SK-N-SH treated with all-trans-retinoic acid at 6 μM for 48 hours (cell line): ENCODE measurements around the gene PRKCZ.

Source experiments
- CSDC2 ChIP-seq: fragments of 250-450 bp; sonication (Bioruptor Pico); IDR thresholded peaks from 2 replicates; pipeline ENCODE4 v1.5.0; 2020; ENCODE audit warnings: mild to moderate bottlenecking, moderate library complexity
- GLIS3 ChIP-seq: fragments of 250-450 bp; sonication (Bioruptor Pico); IDR thresholded peaks from 2 replicates; pipeline ENCODE4 v1.5.0; 2020; ENCODE audit warnings: mild to moderate bottlenecking, moderate library complexity
- RARB ChIP-seq: fragments of 250-450 bp; sonication (Bioruptor Pico); IDR thresholded peaks from 2 replicates; pipeline ENCODE4 v1.8.0; 2021; ENCODE audit warnings: mild to moderate bottlenecking, moderate library complexity
- TOX ChIP-seq: fragments of 250-450 bp; sonication (Bioruptor Pico); IDR thresholded peaks from 2 replicates; pipeline ENCODE4 v1.8.0; 2021; ENCODE audit warnings: mild to moderate bottlenecking, moderate library complexity, borderline replicate concordance
- ZFP3 ChIP-seq: fragments of 250-450 bp; sonication (Bioruptor Pico); IDR thresholded peaks from 2 replicates; pipeline ENCODE4 v1.5.0; 2020; ENCODE audit warnings: mild to moderate bottlenecking, moderate library complexity
- ZNF8 ChIP-seq: fragments of 450-650 bp; formaldehyde crosslinking; IDR thresholded peaks from 2 replicates; pipeline ENCODE4 v1.5.0; 2020; ENCODE audit warnings: mild to moderate bottlenecking, moderate library complexity
- TF ChIP-seq, protein P1 (sequence below): fragments of 250-450 bp; sonication (Bioruptor Pico); IDR thresholded peaks from 2 replicates; pipeline ENCODE4 v1.5.1; 2020; ENCODE audit warnings: low read depth, mild to moderate bottlenecking, moderate library complexity

DNA sequence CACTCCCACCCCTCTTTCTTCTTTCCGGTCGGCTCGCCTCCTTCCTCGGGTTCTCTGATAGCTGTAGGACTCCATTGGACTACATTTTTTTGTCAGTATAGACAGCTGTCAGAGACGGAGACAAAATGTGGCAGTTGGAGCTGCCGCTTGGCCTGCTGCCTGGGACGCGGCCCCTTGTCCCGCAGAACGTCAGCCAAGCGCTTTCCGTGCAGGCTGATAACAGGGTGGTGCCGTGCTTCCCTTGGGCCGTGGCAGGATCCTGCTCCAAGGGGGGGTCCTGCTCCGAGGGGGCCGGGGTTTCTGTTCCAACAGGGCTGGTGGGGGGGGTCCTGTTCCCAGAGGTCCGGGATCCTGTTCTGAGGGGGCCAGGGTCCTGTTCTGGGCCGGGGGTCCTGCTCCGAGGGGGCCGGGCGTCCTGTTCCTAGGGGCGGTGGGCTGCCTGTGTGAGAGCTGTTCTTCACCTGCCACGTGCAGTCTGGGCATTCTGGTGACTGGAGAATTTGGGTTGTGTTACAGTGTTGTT is 182.8 kb downstream of the PRKCZ start:
- TF ChIP-seq, protein P1, sequence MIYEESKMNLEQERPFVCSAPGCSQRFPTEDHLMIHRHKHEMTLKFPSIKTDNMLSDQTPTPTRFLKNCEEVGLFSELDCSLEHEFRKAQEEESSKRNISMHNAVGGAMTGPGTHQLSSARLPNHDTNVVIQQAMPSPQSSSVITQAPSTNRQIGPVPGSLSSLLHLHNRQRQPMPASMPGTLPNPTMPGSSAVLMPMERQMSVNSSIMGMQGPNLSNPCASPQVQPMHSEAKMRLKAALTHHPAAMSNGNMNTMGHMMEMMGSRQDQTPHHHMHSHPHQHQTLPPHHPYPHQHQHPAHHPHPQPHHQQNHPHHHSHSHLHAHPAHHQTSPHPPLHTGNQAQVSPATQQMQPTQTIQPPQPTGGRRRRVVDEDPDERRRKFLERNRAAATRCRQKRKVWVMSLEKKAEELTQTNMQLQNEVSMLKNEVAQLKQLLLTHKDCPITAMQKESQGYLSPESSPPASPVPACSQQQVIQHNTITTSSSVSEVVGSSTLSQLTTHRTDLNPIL (CRISPR knock-in tag), result no peak
- TF ChIP-seq CSDC2 (CRISPR knock-in tag) (no peak), RARB (CRISPR knock-in tag) (no peak), ZNF8 (CRISPR knock-in tag) (no peak), TOX (no peak), GLIS3 (CRISPR knock-in tag) (no peak), ZFP3 (no peak)
